Activated naive CD4-positive, alpha-beta T cell treated with anti-CD3 and anti-CD28 coated beads, Interleukin-2, amount 10 ng/mL, durations not matched to agents 7 days and 5 days (primary cell): ENCODE data around the gene TEAD4.
A peak's percentile ranks its signal among the peaks of the same experiment; 100 is the strongest.

Source experiments
- CTCF ChIA-PET: fragments of 350-600 bp; sonication (Branson Sonifier 250); formaldehyde crosslinking; loops from one replicate; lab custom pipeline; 2021; ENCODE audit warnings: antibody characterized with exemption; lab: Charles Lee
- DNase-seq: peaks from one replicate; pipeline ENCODE4 v3.0.0-alpha.2; 2020
- H3K27ac Mint-ChIP-seq: one replicate; pipeline ENCODE4 v1.8.0; 2021; ENCODE audit warnings: mild to moderate bottlenecking, moderate library complexity, mixed read lengths
- H3K27me3 Mint-ChIP-seq: one replicate; pipeline ENCODE4 v1.8.0; 2021; ENCODE audit warnings: mild to moderate bottlenecking, mixed read lengths
- H3K36me3 Mint-ChIP-seq: one replicate; pipeline ENCODE4 v1.8.0; 2021; ENCODE audit warnings: mixed read lengths
- H3K4me1 Mint-ChIP-seq: one replicate; pipeline ENCODE4 v1.8.0; 2021; ENCODE audit warnings: mixed read lengths
- H3K4me3 Mint-ChIP-seq: one replicate; pipeline ENCODE4 v1.8.0; 2021; ENCODE audit warnings: mild to moderate bottlenecking, moderate library complexity, mixed read lengths
- H3K9me3 Mint-ChIP-seq: one replicate; pipeline ENCODE4 v1.8.0; 2021; ENCODE audit warnings: mixed read lengths

The TEAD4 gene

GRCh38 chr12:3035815-3036702 lies 76.9 kb downstream of the TEAD4 start:
- Mint-ChIP-seq H3K4me3 (no peak overlapping the region), H3K27ac (no peak overlapping the region), H3K27me3 (peaks cover 9% of the 10 kb centered on the region), H3K4me1 (no peaks in the 10 kb centered on the region), H3K36me3 (no peaks in the 10 kb centered on the region), H3K9me3 (no peaks in the 10 kb centered on the region)
- CTCF ChIA-PET = no interaction called here
- no peak for DNase-seq

- no peak for DNase-seq
- Mint-ChIP-seq H3K27me3 (peaks cover 16% of the 10 kb centered on the region), H3K4me3 (no peak overlapping the region), H3K36me3 (no peaks in the 10 kb centered on the region), H3K27ac (no peak overlapping the region), H3K9me3 (no peaks in the 10 kb centered on the region), H3K4me1 (no peaks in the 10 kb centered on the region)
- CTCF ChIA-PET = no interaction called here
Measured at GRCh38 chr12:3036901-3037600, 77.9 kb downstream of the TEAD4 start.

- Mint-ChIP-seq H3K4me1 (no peaks in the 10 kb centered on the region), H3K27me3 (peaks cover 27% of the 10 kb centered on the region), H3K36me3 (no peaks in the 10 kb centered on the region), H3K27ac (no peak overlapping the region), H3K9me3 (no peaks in the 10 kb centered on the region), H3K4me3 (no peak overlapping the region)
- CTCF ChIA-PET = no interaction called here
- no peak for DNase-seq
Measured at GRCh38 chr12:3038166-3038565, 79.0 kb downstream of the TEAD4 start.

- Mint-ChIP-seq H3K36me3 (no peaks in the 10 kb centered on the region), H3K27ac (no peak overlapping the region), H3K4me3 (no peak overlapping the region), H3K9me3 (no peaks in the 10 kb centered on the region), H3K4me1 (no peaks in the 10 kb centered on the region), H3K27me3 (peaks cover 28% of the 10 kb centered on the region)
- CTCF ChIA-PET = interaction anchor here (4.6 kb wide), 1 partner anchor 185 kb away, joined by 15 read pairs; no protein-coding TSS in a partner anchor
- DNase-seq = no peak
Measured at GRCh38 chr12:3038926-3039510, 79.8 kb downstream of the TEAD4 start.

- H3K4me3 Mint-ChIP-seq = no peak overlapping the region
- no peaks in the 10 kb centered on the region for H3K4me1 Mint-ChIP-seq
- no peaks in the 10 kb centered on the region for H3K36me3 Mint-ChIP-seq
- H3K27me3 Mint-ChIP-seq = peaks cover 29% of the 10 kb centered on the region
- CTCF ChIA-PET = interaction anchor here (4.6 kb wide), 1 partner anchor 186 kb away, joined by 15 read pairs; no protein-coding TSS in a partner anchor
- DNase-seq = no peak
- H3K9me3 Mint-ChIP-seq = no peaks in the 10 kb centered on the region
- no peak overlapping the region for H3K27ac Mint-ChIP-seq
Measured at GRCh38 chr12:3040026-3040656, 80.9 kb downstream of the TEAD4 start.

GRCh38 chr12:3040663-3041544 lies 81.7 kb downstream of the TEAD4 start:
- Mint-ChIP-seq H3K36me3 (no peaks in the 10 kb centered on the region), H3K9me3 (no peaks in the 10 kb centered on the region)
- CTCF ChIA-PET = interaction anchor here (0.6 to 4.6 kb wide), 5 partner anchors 13 to 187 kb away, joined by 3 to 15 read pairs (median 4); no protein-coding TSS in a partner anchor

GRCh38 chr12:3041558-3042164 lies 82.5 kb downstream of the TEAD4 start:
- no peaks in the 10 kb centered on the region for H3K4me1 Mint-ChIP-seq
- no peak overlapping the region for H3K27ac Mint-ChIP-seq
- DNase-seq = peak; percentile 74
- no peak overlapping the region for H3K4me3 Mint-ChIP-seq
- peaks cover 33% of the 10 kb centered on the region for H3K27me3 Mint-ChIP-seq
- no peaks in the 10 kb centered on the region for H3K36me3 Mint-ChIP-seq
- CTCF ChIA-PET = interaction anchor here (0.6 to 4.6 kb wide), 8 partner anchors 12 to 188 kb away, joined by 3 to 15 read pairs (median 4); partner anchors contain the start of gene TEAD4
- H3K9me3 Mint-ChIP-seq = no peaks in the 10 kb centered on the region

More at GRCh38 chr12:3040663-3041544, 81.7 kb downstream of the TEAD4 start:
- no peak overlapping the region for H3K27ac Mint-ChIP-seq
- peaks cover 33% of the 10 kb centered on the region for H3K27me3 Mint-ChIP-seq
- no peak overlapping the region for H3K4me3 Mint-ChIP-seq
- no peak for DNase-seq
- no peaks in the 10 kb centered on the region for H3K4me1 Mint-ChIP-seq

GRCh38 chr12:3042394-3042793 lies 83.2 kb downstream of the TEAD4 start:
- no peaks in the 10 kb centered on the region for H3K36me3 Mint-ChIP-seq
- no peak overlapping the region for H3K4me3 Mint-ChIP-seq
- H3K4me1 Mint-ChIP-seq = no peaks in the 10 kb centered on the region
- H3K27ac Mint-ChIP-seq = no peak overlapping the region
- CTCF ChIA-PET = interaction anchor here (0.5 to 4.6 kb wide), 7 partner anchors 11 to 188 kb away, joined by 3 to 15 read pairs (median 3); partner anchors contain the start of gene TEAD4
- DNase-seq = no peak
- H3K9me3 Mint-ChIP-seq = no peaks in the 10 kb centered on the region
- peaks cover 33% of the 10 kb centered on the region for H3K27me3 Mint-ChIP-seq

GRCh38 chr12:3042826-3043225 lies 83.6 kb downstream of the TEAD4 start:
- H3K36me3 Mint-ChIP-seq = no peaks in the 10 kb centered on the region
- peaks cover 36% of the 10 kb centered on the region for H3K27me3 Mint-ChIP-seq
- CTCF ChIA-PET = interaction anchor here (0.5 to 4.6 kb wide), 4 partner anchors 34 to 189 kb away, joined by 3 to 15 read pairs (median 3); partner anchors contain the start of gene TEAD4
- no peaks in the 10 kb centered on the region for H3K9me3 Mint-ChIP-seq
- H3K27ac Mint-ChIP-seq = no peak overlapping the region
- no peak for DNase-seq
- no peaks in the 10 kb centered on the region for H3K4me1 Mint-ChIP-seq
- no peak overlapping the region for H3K4me3 Mint-ChIP-seq

- DNase-seq = no peak
- Mint-ChIP-seq H3K9me3 (no peaks in the 10 kb centered on the region), H3K27ac (no peak overlapping the region), H3K27me3 (peaks cover 41% of the 10 kb centered on the region), H3K4me1 (no peaks in the 10 kb centered on the region), H3K36me3 (no peaks in the 10 kb centered on the region), H3K4me3 (no peak overlapping the region)
- CTCF ChIA-PET = interaction anchor here (0.6 to 4.6 kb wide), 2 partner anchors 35 to 189 kb away, joined by 3 to 15 read pairs; no protein-coding TSS in a partner anchor
Measured at GRCh38 chr12:3043406-3043805, 84.2 kb downstream of the TEAD4 start.

- Mint-ChIP-seq H3K27ac (no peak overlapping the region), H3K36me3 (no peaks in the 10 kb centered on the region), H3K27me3 (peaks cover 48% of the 10 kb centered on the region), H3K4me1 (no peaks in the 10 kb centered on the region), H3K4me3 (no peak overlapping the region), H3K9me3 (no peaks in the 10 kb centered on the region)
- CTCF ChIA-PET = no interaction called here
- no peak for DNase-seq
Measured at GRCh38 chr12:3044141-3044630, 85.0 kb downstream of the TEAD4 start.

GRCh38 chr12:3045494-3045893 lies 86.3 kb downstream of the TEAD4 start:
- DNase-seq = no peak
- H3K4me1 Mint-ChIP-seq = no peaks in the 10 kb centered on the region
- H3K36me3 Mint-ChIP-seq = no peaks in the 10 kb centered on the region
- H3K27ac Mint-ChIP-seq = no peak overlapping the region
- H3K27me3 Mint-ChIP-seq = peaks cover 61% of the 10 kb centered on the region
- H3K4me3 Mint-ChIP-seq = no peak overlapping the region
- CTCF ChIA-PET = no interaction called here
- H3K9me3 Mint-ChIP-seq = no peaks in the 10 kb centered on the region
